ENCODE results near the gene LEKR1. TPM values are rescaled to one million over a fixed set of nuclear protein-coding genes. Genes with fewer than 3 reads are reported as not detected.

LEKR1 gene
- total and polyA plus RNA-seq, 2 donors (not counting 1 experiment from before 2014, with no cell fraction given), result 0.94 to 4.7 TPM

DNA sequence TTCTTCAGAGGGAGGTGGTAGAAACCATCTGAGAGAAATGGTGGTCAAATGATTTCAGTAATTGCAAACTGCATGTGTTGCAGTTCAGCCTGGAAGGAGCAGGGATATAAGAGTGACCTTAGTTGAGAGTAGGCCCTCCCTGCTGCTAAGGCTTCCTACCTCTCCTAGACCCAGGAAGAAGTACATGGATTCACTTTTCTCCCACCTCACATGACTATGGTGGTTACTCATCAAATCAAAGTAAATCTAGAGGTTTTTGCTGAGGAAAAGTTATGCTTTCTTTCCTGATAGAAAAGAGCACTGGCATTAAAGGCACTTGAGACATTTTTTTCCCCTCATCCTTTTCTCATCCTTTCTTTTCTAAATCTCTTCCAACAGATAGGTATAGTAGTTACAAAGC is 43.2 kb upstream of the LEKR1 start:
- Mint-ChIP-seq H3K27me3 (no peaks in the 10 kb centered on the region), H3K9me3 (ENCODE audit: insufficient read depth) (no peaks in the 10 kb centered on the region), H3K4me1 (no peaks in the 10 kb centered on the region), H3K27ac (no peak overlapping the region), H3K4me3 (no peak overlapping the region)
- Histone ChIP-seq H3K9ac (ENCODE audit: low read length) (no peak overlapping the region), H3K9me3 (ENCODE audit: control extremely low read depth in 1 of 3, control insufficient read depth in 2 of 3, insufficient read depth in 1 of 3, low read length in 2 of 3) (no peaks in the 10 kb centered on the region), H4K20me1 (ENCODE audit: control insufficient read depth, insufficient read depth, low read length, poor library complexity, severe bottlenecking) (no peaks in the 10 kb centered on the region), H3K36me3 (replicated peaks in 1 of 2; ENCODE audit: control extremely low read depth in 1 of 2, control insufficient read depth in 1 of 2, extremely low read depth in 1 of 2, insufficient read depth in 2 of 2, low read length in 1 of 2) (no peaks in the 10 kb centered on the region), H3K4me3 (ENCODE audit: control extremely low read depth in 1 of 5, extremely low read depth in 1 of 5, insufficient read depth in 1 of 5, low read depth in 2 of 5, low read length in 4 of 5) (no peak overlapping the region), H3K79me2 (ENCODE audit: control insufficient read depth, insufficient read depth, low read length) (no peaks in the 10 kb centered on the region), H3K27ac (ENCODE audit: low read length in 2 of 2) (no peak overlapping the region), H3K4me2 (replicated peaks; ENCODE audit: low read depth, low read length, poor library complexity, severe bottlenecking) (no peak overlapping the region), H3K4me1 (ENCODE audit: control insufficient read depth in 2 of 2, insufficient read depth in 2 of 2, low read length in 2 of 2) (no peaks in the 10 kb centered on the region), H3K27me3 (replicated peaks in 1 of 4; ENCODE audit: control extremely low read depth in 1 of 4, control insufficient read depth in 3 of 4, insufficient read depth in 4 of 4, low read length in 3 of 4) (no peaks in the 10 kb centered on the region), H2AFZ (ENCODE audit: insufficient read depth, low read depth, low read length, poor library complexity, severe bottlenecking) (no peak overlapping the region)
- CTCF ChIA-PET, result no interaction called here
- POLR2A ChIA-PET, result no interaction called here
- intact Hi-C loops (cut with micrococcal nuclease), result no loop called here
- ATAC-seq (ENCODE audit: low read depth) (no peak), DNase-seq (no peak)
- TF ChIP-seq, protein P1, sequence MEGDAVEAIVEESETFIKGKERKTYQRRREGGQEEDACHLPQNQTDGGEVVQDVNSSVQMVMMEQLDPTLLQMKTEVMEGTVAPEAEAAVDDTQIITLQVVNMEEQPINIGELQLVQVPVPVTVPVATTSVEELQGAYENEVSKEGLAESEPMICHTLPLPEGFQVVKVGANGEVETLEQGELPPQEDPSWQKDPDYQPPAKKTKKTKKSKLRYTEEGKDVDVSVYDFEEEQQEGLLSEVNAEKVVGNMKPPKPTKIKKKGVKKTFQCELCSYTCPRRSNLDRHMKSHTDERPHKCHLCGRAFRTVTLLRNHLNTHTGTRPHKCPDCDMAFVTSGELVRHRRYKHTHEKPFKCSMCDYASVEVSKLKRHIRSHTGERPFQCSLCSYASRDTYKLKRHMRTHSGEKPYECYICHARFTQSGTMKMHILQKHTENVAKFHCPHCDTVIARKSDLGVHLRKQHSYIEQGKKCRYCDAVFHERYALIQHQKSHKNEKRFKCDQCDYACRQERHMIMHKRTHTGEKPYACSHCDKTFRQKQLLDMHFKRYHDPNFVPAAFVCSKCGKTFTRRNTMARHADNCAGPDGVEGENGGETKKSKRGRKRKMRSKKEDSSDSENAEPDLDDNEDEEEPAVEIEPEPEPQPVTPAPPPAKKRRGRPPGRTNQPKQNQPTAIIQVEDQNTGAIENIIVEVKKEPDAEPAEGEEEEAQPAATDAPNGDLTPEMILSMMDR (IDR thresholded peaks at IDR 0.05), result no peak
- TF ChIP-seq EZH2 (IDR thresholded peaks at IDR 0.05; ENCODE audit: borderline replicate concordance, insufficient read depth, low read depth, low read length, poor library complexity, severe bottlenecking), result no peak

DNA sequence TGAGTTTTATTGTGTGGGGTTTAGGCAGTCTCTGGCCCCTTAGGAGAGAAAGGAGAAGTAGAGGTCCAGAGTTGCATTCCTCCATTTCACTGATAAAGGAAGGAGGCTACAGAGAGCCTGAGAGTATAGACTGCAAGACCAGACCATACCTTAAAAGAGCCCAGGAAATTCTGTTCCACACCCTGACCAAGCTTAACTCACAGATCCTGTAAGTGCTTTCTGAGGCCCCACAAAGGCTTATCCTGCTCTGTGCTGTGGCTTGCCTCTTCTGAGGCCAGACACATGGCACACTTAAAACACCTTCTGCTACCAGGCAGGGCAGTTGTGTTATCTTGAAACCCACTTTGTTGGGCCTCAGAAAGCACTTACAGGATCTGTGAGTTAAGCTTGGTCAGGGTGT is 39.2 kb upstream of the LEKR1 start:
- TF ChIP-seq EZH2 (IDR thresholded peaks at IDR 0.05; ENCODE audit: borderline replicate concordance, insufficient read depth, low read depth, low read length, poor library complexity, severe bottlenecking), result no peak
- TF ChIP-seq, protein P1 (IDR thresholded peaks at IDR 0.05), result no peak
- Histone ChIP-seq H3K9ac (ENCODE audit: low read length) (no peak overlapping the region), H4K20me1 (ENCODE audit: control insufficient read depth, insufficient read depth, low read length, poor library complexity, severe bottlenecking) (no peaks in the 10 kb centered on the region), H3K36me3 (replicated peaks in 1 of 2; ENCODE audit: control extremely low read depth in 1 of 2, control insufficient read depth in 1 of 2, extremely low read depth in 1 of 2, insufficient read depth in 2 of 2, low read length in 1 of 2) (no peaks in the 10 kb centered on the region), H3K4me2 (replicated peaks; ENCODE audit: low read depth, low read length, poor library complexity, severe bottlenecking) (no peak overlapping the region), H2AFZ (ENCODE audit: insufficient read depth, low read depth, low read length, poor library complexity, severe bottlenecking) (no peak overlapping the region), H3K27ac (ENCODE audit: low read length in 2 of 2) (no peak overlapping the region), H3K9me3 (ENCODE audit: control extremely low read depth in 1 of 3, control insufficient read depth in 2 of 3, insufficient read depth in 1 of 3, low read length in 2 of 3) (no peaks in the 10 kb centered on the region), H3K4me1 (ENCODE audit: control insufficient read depth in 2 of 2, insufficient read depth in 2 of 2, low read length in 2 of 2) (no peaks in the 10 kb centered on the region), H3K4me3 (ENCODE audit: control extremely low read depth in 1 of 5, extremely low read depth in 1 of 5, insufficient read depth in 1 of 5, low read depth in 2 of 5, low read length in 4 of 5) (no peak overlapping the region), H3K27me3 (replicated peaks in 1 of 4; ENCODE audit: control extremely low read depth in 1 of 4, control insufficient read depth in 3 of 4, insufficient read depth in 4 of 4, low read length in 3 of 4) (no peaks in the 10 kb centered on the region), H3K79me2 (ENCODE audit: control insufficient read depth, insufficient read depth, low read length) (peaks cover 2% of the 10 kb centered on the region)
- no peak overlapping the region for H3K4me3 Mint-ChIP-seq
- no peaks in the 10 kb centered on the region for H3K4me1 Mint-ChIP-seq
- intact Hi-C loops (cut with micrococcal nuclease), result no loop called here
- no peaks in the 10 kb centered on the region for H3K27me3 Mint-ChIP-seq
- CTCF ChIA-PET, result no interaction called here
- no peaks in the 10 kb centered on the region for H3K9me3 Mint-ChIP-seq (ENCODE audit: insufficient read depth)
- no peak overlapping the region for H3K27ac Mint-ChIP-seq
- no peak for ATAC-seq (ENCODE audit: low read depth)
- POLR2A ChIA-PET, result no interaction called here
- no peak for DNase-seq
